GM12878 (cell line): Measurements from ENCODE around the gene ME2. TPM values are rescaled to one million over a fixed set of nuclear protein-coding genes. Genes with fewer than 3 reads are reported as not detected.
A peak's percentile ranks its signal among the peaks of the same experiment; 100 is the strongest.

Experiments
- BHLHE40 ChIP-seq, 2 experiments: fragments of 450-650 bp in 1 of 2; IDR thresholded peaks; 2 replicates each; pipeline ENCODE4 v1.6.1; 2011 to 2017; ENCODE audit warnings: low read depth in 2 of 2, borderline replicate concordance in 1 of 2, improper control_type of control experiment in 1 of 2, low read length in 1 of 2, mild to moderate bottlenecking in 1 of 2
- CBX3 ChIP-seq: fragments of 200-600 bp; sonication (generic); IDR thresholded peaks from 2 replicates; pipeline ENCODE4 v1.6.1; 2016; ENCODE audit warnings: low read depth, borderline replicate concordance
- CUX1 ChIP-seq: IDR thresholded peaks from 2 replicates; pipeline ENCODE4 v1.6.1; 2012; ENCODE audit warnings: improper control_type of control experiment, low read depth, low read length; ENCODE audit not compliant: insufficient replicate concordance
- E2F4 ChIP-seq: IDR thresholded peaks from 2 replicates; pipeline ENCODE4 v1.6.1; 2012; ENCODE audit warnings: low read depth, low read length, improper control_type of control experiment
- ELK1 ChIP-seq: IDR thresholded peaks from 2 replicates; pipeline ENCODE4 v1.6.1; 2012; ENCODE audit warnings: low read depth, low read length, improper control_type of control experiment
- ETV6 ChIP-seq, 2 experiments: fragments of 450-650 bp in 1 of 2; IDR thresholded peaks in 1 of 2; conservative IDR thresholded peaks in 1 of 2; 2 replicates each; pipeline ENCODE4 v1.6.1; 2014; ENCODE audit warnings: antibody characterized with exemption in 1 of 2, borderline replicate concordance in 1 of 2, low read depth in 1 of 2, mild to moderate bottlenecking in 1 of 2, moderate library complexity in 1 of 2
- MEF2A ChIP-seq: IDR thresholded peaks from 2 replicates; pipeline ENCODE4 v1.6.1; 2011; ENCODE audit warnings: low read depth, mild to moderate bottlenecking, low read length, moderate library complexity; ENCODE audit not compliant: insufficient read depth
- RAD21 ChIP-seq: IDR thresholded peaks from 2 replicates; pipeline ENCODE4 v1.6.1; 2011; ENCODE audit warnings: mild to moderate bottlenecking, low read depth, low read length, moderate library complexity; ENCODE audit not compliant: insufficient read depth
- RELB ChIP-seq: fragments of 450-650 bp; IDR thresholded peaks from 2 replicates; pipeline ENCODE4 v1.6.1; 2017; ENCODE audit warnings: low read depth, mild to moderate bottlenecking, moderate library complexity
- STAT1 ChIP-seq: fragments of 450-650 bp; conservative IDR thresholded peaks from 2 replicates; pipeline ENCODE4 v1.6.1; 2014; ENCODE audit warnings: antibody characterized with exemption, mild to moderate bottlenecking
- TARDBP ChIP-seq: IDR thresholded peaks from 2 replicates; pipeline ENCODE4 v1.6.1; 2016; ENCODE audit warnings: borderline replicate concordance
- ZNF687 ChIP-seq: fragments of 450-650 bp; IDR thresholded peaks from 2 replicates; pipeline ENCODE4 v1.6.1; 2017; ENCODE audit warnings: mild to moderate bottlenecking, moderate library complexity
- polyA plus RNA-seq, 11 experiments: library from polyadenylated mRNA; depleted of rRNA in 4 of 11; unstranded in 6 of 11; stranded (reverse) in 5 of 11; fragments of >200 nt; fragmentation: Nextera tagmentation in 4 of 11; fragmentation: Illumina TruSeq in 1 of 11; extraction: Ambion mirVana in 4 of 11; extraction: Trizol in 1 of 11; gene quantifications; 1 replicate in 1 of 11; 2 replicates in 10 of 11; pipeline versions ENCODE4 v1.2.1 to v1.2.3, GENCODE V29; 2011 to 2016; ENCODE audit warnings: inconsistent platforms in 2 of 11, missing spikeins in 2 of 11, low read depth in 1 of 11
- total RNA-seq, 4 experiments: library from RNA; depleted of rRNA in 3 of 4; stranded (reverse); fragments of >200 nt in 3 of 4; fragmentation: Illumina TruSeq in 1 of 4; extraction: Trizol in 1 of 4; gene quantifications; 2 replicates each; pipeline versions ENCODE4 v1.2.1 to v1.2.3, GENCODE V29; 2013 to 2021

The ME2 gene
- total and polyA plus RNA-seq, 10 of the 15 experiments (the other 5 are each of a cell fraction or from before 2014, with no cell fraction given) = 41.3 to 155 (median 133) TPM

GRCh38 chr18:50878345-50879301 lies at the start of gene ME2 (continued):
- TF ChIP-seq ELK1 (no peak), STAT1 (no peak), RELB (peak; percentile 59), ZNF687 (peak; percentile 83), E2F4 (no peak), ETV6 (conservative IDR thresholded peaks at IDR 0.05 in 1 of 2, IDR thresholded peaks at IDR 0.05 in 1 of 2; ENCODE audit: borderline replicate concordance in 1 of 2, low read depth in 1 of 2) (peak in 1 of 2 experiments; percentile 80; a peak in 2 of 4 replicates), CUX1 (no peak), TARDBP (no peak), RAD21 (no peak), CBX3 (no peak), BHLHE40 (IDR thresholded peaks at IDR 0.05; ENCODE audit: borderline replicate concordance in 1 of 2, low read depth in 2 of 2, low read length in 1 of 2) (peak in 1 of 2 experiments; percentile 59; a peak in 3 of 4 replicates), MEF2A (no peak)
